ENCODE measurements around the gene CD44. TPM values are rescaled to one million over a fixed set of nuclear protein-coding genes. Genes with fewer than 3 reads are reported as not detected.

Gene CD44
- total RNA-seq, 1 donor from 2014 or later, result 1,546 TPM

GRCh38 chr11:35148163-35148837 lies 9.3 kb downstream of the CD44 start:
- H3K27ac Mint-ChIP-seq, result peak overlapping the region; percentile 54
- no peaks in the 10 kb centered on the region for H3K27me3 Mint-ChIP-seq
- no peak for DNase-seq
- H3K36me3 Mint-ChIP-seq (ENCODE audit: low read depth), result peaks cover 97% of the 10 kb centered on the region
- intact Hi-C loops (cut with micrococcal nuclease), result no loop called here
- H3K4me1 Mint-ChIP-seq, result peaks cover 99% of the 10 kb centered on the region
- peak overlapping the region; percentile 46 for H3K4me3 Mint-ChIP-seq
- ChIA-PET POLR2A (interaction anchor here (1.0 to 4.6 kb wide), 7 partner anchors 8 to 143 kb away, joined by 3 to 27 read pairs (median 6); partner anchors contain the start of gene CD44), CTCF (no interaction called here)
- no peak for TF ChIP-seq CTCF (IDR thresholded peaks at IDR 0.05)
- no peaks in the 10 kb centered on the region for H3K9me3 Mint-ChIP-seq
- no peak for ATAC-seq (ENCODE audit: low read depth)

- no peaks in the 10 kb centered on the region for H3K27me3 Mint-ChIP-seq
- DNase-seq, result no peak
- intact Hi-C loops (cut with micrococcal nuclease), result no loop called here
- peak overlapping the region; percentile 9 for H3K4me3 Mint-ChIP-seq
- peaks cover 97% of the 10 kb centered on the region for H3K36me3 Mint-ChIP-seq (ENCODE audit: low read depth)
- no peak for TF ChIP-seq CTCF (IDR thresholded peaks at IDR 0.05)
- peak overlapping the region; percentile 57 for H3K27ac Mint-ChIP-seq
- peaks cover 99% of the 10 kb centered on the region for H3K4me1 Mint-ChIP-seq
- CTCF ChIA-PET, result interaction anchor here (0.8 kb wide), 1 partner anchor 49 kb away, joined by 3 read pairs; no protein-coding TSS in a partner anchor
- no peaks in the 10 kb centered on the region for H3K9me3 Mint-ChIP-seq
- no peak for ATAC-seq (ENCODE audit: low read depth)
- POLR2A ChIA-PET, result interaction anchor here (0.6 to 4.6 kb wide), 7 partner anchors 10 to 150 kb away, joined by 3 to 27 read pairs (median 4); partner anchors contain the start of gene CD44
These were observed 11.5 kb downstream of the CD44 start for GRCh38 chr11:35150454-35150853.

GRCh38 chr11:35151241-35151640 lies 12.3 kb downstream of the CD44 start:
- no peak for ATAC-seq (ENCODE audit: low read depth)
- ChIA-PET POLR2A (interaction anchor here (0.5 to 4.6 kb wide), 6 partner anchors 9 to 151 kb away, joined by 3 to 27 read pairs (median 5); partner anchors contain the start of gene CD44), CTCF (interaction anchor here (1.2 to 1.9 kb wide), 2 partner anchors 11 to 144 kb away, joined by 3 to 4 read pairs; no protein-coding TSS in a partner anchor)
- Mint-ChIP-seq H3K27me3 (no peaks in the 10 kb centered on the region), H3K36me3 (ENCODE audit: low read depth) (peaks cover 96% of the 10 kb centered on the region), H3K9me3 (no peaks in the 10 kb centered on the region), H3K27ac (peak overlapping the region; percentile 57), H3K4me3 (peak overlapping the region; percentile 11), H3K4me1 (peaks cover 99% of the 10 kb centered on the region)
- DNase-seq, result no peak
- no peak for TF ChIP-seq CTCF (IDR thresholded peaks at IDR 0.05)
- intact Hi-C loops (cut with micrococcal nuclease), result no loop called here

- intact Hi-C loops (cut with micrococcal nuclease), result no loop called here
- peak overlapping the region; percentile 11 for H3K4me3 Mint-ChIP-seq
- ChIA-PET CTCF (interaction anchor here (1.2 to 1.9 kb wide), 2 partner anchors 11 to 145 kb away, joined by 3 to 4 read pairs; no protein-coding TSS in a partner anchor), POLR2A (interaction anchor here (0.6 to 4.6 kb wide), 5 partner anchors 11 to 144 kb away, joined by 3 to 27 read pairs (median 4); partner anchors contain the start of gene CD44)
- ATAC-seq (ENCODE audit: low read depth) (no peak), DNase-seq (no peak)
- no peaks in the 10 kb centered on the region for H3K9me3 Mint-ChIP-seq
- H3K4me1 Mint-ChIP-seq, result peaks cover 99% of the 10 kb centered on the region
- peaks cover 95% of the 10 kb centered on the region for H3K36me3 Mint-ChIP-seq (ENCODE audit: low read depth)
- peak overlapping the region; percentile 57 for H3K27ac Mint-ChIP-seq
- no peaks in the 10 kb centered on the region for H3K27me3 Mint-ChIP-seq
- no peak for TF ChIP-seq CTCF (IDR thresholded peaks at IDR 0.05)
These were observed 12.8 kb downstream of the CD44 start for GRCh38 chr11:35151683-35152280.

DNA sequence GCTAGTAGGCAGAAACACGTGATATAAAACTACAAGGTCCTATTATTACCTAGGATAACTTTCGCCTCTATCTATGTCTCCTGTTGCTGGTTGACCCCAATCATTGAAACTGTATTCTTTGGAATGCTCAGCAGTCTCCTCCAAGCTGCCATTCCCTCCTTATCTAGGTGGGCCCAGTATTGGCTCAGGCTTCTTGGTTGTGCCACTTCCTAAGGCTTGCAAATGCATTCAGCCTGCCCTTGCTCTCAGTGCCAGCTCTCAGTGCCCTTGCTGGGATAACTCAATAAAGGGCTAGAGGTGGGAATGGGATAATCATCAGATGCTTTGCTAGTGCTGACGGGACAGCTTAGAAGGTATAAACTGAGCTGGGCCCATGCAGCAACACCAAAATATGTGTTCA lies 13.6 kb downstream of the CD44 start:
- Mint-ChIP-seq H3K27me3 (no peaks in the 10 kb centered on the region), H3K4me1 (peaks cover 98% of the 10 kb centered on the region), H3K9me3 (no peaks in the 10 kb centered on the region), H3K36me3 (ENCODE audit: low read depth) (peaks cover 95% of the 10 kb centered on the region), H3K4me3 (no peak overlapping the region), H3K27ac (peak overlapping the region; percentile 77)
- TF ChIP-seq CTCF (IDR thresholded peaks at IDR 0.05), result no peak
- CTCF ChIA-PET, result interaction anchor here (1.9 kb wide), 1 partner anchor 10 kb away, joined by 4 read pairs; no protein-coding TSS in a partner anchor
- ATAC-seq (ENCODE audit: low read depth) (no peak), DNase-seq (no peak)
- intact Hi-C loops (cut with micrococcal nuclease), result no loop called here
- POLR2A ChIA-PET, result interaction anchor here (1.0 to 1.4 kb wide), 2 partner anchors 10 to 74 kb away, joined by 3 to 6 read pairs; no protein-coding TSS in a partner anchor
